ENCODE results near the gene MITD1.
A peak's percentile ranks its signal among the peaks of the same experiment; 100 is the strongest.
"Not testable (repeated sequence)": the region's sequence is repeated elsewhere in the genome, so short reads cannot be mapped to it uniquely, and the experiment has no call there.

MITD1 gene

GRCh38 chr2:99180755-99181623 lies at the start of gene MITD1, which contains the start of gene MRPL30:
MITD1 (minus strand) TSS chr2:99181058; CDS start chr2:99180981, 77 bp downstream.
MRPL30 (plus strand) TSS chr2:99181184; CDS start chr2:99186204, 5,020 bp downstream.
- peak; percentile 94 for DNase-seq

DNA sequence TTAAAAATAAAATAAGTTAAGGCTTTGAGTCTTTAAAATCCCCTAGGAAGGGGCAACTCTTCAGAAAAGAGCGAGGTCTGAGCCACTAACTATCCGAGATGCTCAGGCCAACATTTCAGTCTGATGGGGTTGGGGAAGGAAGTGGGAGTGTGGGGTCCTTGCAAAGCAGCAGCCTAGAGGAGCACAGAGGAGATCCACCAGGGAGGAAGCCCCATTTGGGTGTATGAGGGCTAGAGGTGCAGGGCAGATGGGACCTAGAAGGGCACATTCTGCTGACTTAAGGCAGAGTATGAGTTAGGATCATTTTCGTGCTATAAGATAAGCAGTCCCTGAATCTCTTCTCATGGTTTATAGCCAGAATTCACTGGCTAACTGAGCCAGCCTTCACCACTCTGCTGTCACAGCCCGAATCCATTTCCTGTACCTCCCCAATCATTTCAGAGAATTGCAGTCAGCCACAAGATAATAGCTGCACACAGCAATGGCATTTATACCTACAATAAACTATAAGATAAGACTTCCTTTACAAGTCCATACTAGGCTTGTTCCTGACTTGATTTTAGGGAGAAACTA lies 37.2 kb upstream of the MITD1 start:
- no peak for DNase-seq

DNA sequence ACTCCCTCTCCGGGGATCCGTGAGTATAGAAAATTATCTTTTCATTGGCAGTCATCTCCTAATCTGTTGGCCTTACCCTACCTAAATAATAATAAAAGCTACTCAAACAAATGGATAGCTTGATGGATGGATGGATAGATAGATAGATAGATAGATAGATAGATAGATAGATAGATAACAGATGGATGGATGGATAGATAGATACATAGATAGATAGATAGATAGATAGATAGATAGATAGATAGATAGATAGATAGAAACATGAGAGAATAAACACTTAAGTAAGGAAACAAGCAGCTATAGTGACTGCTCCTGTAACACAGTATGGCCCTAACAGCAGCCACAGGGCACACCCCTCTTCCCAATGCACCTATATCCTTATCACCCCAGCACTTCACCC lies 35.2 kb upstream of the MITD1 start:
- DNase-seq = no peak

GRCh38 chr2:99205491-99205890 lies 24.6 kb upstream of the MITD1 start:
- DNase-seq = no peak

DNA sequence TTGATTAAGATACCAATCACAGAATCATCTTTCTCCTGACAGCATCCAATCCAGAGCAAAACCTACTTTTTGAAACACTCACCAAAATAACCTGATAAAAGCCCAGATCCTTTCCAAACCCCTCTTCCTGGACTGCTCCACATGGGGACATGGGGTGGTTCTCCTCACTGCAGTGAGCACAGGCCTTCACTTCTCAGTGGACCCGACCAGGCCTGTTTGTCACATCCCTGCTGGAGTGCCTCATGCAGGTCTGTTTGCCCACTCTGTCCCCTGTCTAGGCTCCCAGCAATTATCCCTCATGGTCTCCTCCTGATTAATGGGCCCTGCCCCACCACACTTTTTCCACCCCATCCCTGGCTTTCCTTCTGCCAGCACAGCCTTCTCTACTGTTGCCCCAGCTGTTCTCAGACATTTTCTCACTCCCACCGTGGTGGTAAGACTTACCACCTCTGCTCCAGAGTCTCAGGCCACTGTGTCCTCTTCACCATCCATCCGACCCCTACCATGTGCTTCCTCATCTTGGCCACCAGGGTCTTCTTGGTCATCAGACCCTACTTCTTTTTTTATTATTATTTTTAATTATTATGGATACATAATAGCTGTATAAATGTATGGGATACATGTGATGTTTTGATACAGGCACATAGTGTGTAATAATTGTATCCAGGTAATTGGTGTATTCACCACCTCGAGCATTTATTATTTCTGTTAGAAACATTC lies 21.3 kb upstream of the MITD1 start:
- DNase-seq = no peak

DNA sequence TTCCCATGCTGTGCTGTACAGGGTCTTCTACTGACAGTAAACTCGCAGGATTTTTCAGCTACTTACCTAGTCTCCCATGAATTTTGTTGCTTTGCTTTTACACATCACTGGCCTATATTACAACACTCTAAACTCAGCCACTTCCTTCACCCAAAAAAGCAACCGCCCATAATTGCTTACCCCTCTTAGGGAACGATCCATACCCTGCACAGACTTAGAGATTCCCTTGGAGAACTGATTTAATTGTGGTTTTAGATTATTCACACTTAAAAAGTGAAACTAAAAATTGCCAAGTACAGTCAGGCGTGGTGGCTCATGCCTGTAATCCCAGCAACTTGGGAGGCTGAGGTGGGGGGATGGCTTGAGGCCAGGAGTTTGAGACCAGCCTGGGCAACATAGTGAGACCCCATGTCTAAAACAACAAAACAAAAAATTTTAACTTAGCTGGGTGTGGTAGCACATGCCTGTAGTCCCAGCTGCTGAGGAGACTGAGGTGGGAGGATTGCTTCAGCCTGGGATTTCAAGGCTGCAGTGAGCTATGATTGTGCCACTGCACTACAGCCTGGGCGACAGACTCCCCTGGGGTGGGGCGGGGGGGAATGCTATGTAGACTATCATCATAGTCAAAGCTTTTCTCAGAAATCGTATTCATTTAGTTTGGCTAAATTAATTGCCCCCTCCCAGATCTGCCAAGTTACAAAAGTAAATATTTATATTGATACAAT lies 19.4 kb upstream of the MITD1 start:
- no peak for DNase-seq

DNA sequence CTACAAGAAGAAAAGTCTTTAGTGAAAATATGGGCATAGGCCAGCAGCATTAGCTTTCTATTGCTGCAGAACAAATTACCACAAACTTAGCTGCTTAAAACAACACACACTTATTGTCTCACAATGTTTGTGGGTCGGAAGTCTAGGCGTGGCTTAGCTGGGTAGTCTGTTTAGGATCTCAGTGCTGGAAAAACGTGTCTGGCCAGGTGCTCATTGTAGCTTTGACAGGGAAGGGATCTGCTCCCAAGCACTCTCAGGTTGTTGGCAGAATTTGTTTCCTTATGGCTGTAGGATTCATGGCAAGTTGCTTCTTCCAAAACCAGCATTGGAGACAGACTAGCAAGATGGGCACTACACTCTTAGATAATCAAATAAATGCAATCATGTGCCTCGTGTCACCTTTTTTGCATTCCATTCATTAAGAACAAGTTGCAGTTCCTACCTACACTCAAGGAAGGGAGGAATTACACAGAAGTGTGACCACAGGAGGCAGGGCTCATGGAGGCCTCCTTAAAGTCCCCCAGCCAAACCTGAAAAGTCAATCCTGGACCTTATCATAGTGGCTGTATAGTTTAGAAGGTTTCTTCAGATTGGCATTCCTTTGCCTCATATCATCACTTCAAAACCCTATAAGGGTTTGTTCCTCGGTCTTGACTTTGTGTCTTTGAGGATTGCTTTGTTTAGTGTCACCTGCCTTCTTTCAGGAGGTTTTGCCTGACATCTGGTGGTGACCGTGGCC lies 17.4 kb upstream of the MITD1 start:
- no peak for DNase-seq

DNA sequence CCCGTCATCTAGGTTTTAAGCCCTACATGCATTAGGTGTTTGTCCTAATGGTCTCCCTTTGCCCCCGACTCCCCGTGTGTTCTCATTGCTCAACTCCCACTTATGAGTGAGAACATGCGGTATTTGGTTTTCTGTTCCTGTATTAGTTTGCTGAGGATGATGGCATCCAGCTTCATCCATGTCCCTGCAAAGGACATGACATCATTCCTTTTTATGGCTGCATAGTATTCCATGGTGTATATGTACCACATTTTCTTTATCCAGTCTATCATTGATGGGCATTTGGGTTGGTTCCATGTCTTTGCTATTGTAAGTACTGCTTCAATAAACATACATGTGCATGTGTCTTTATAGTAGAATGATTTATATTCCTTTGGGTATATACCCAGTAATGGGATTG lies 11.5 kb upstream of the MITD1 start:
- not testable (repeated sequence) for DNase-seq

DNA sequence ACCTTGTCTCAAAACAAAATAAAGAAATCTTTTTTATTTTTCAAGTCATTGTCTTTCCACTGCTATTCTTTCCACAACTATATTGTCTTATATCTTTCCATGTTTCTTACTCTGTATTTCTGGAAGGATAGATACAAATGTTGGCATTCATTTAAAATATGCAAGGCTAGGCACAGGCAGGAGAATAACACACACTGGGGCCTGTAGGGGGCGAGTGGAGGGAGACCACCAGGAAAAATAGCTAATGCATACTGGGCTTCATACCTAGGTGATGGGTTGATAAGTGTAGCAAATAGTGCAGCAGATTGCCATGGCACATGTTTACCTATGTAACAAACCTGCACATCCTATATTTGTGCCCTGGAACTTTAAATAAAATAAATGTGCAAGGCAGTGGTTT lies 9.7 kb upstream of the MITD1 start:
- no peak for DNase-seq

DNA sequence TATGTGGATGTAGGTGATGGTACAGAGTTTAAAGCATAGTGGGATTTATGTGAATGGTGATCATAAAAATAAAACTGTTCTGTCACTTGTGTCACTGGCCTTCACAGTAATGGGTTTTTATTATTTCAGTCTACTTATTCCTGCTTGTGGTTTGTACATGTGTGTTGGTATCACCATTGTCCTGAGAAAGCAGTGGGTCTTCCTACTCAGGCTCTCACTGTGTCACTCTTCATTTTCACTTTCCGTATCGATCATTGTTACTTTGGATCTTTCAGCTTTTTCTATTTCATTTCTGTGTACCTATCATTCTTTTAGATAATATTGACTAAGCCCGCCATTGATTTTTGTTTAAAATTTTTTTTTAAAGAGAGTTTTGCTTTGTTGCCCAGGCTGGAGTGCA lies 7.5 kb upstream of the MITD1 start:
- DNase-seq = no peak

DNA sequence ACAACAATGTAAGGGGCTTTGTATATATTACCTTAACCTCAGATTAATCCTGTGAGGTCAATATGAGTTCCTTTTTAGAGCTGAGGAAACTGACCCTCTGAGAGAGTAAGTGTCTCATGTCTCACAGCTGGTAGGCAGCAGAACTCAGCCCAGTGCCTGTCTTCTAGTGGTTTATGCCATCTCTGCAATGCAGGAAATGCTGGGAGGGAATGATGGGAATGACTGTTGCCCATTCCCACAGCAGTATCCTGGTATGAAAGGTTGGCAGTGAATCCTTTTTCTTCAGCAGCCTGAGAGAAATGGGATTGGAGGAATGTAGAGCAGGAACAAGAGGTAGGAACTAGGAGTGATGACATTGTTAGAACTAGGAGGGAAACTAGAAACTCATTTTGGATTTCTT lies 6.2 kb upstream of the MITD1 start:
- DNase-seq = no peak

DNA sequence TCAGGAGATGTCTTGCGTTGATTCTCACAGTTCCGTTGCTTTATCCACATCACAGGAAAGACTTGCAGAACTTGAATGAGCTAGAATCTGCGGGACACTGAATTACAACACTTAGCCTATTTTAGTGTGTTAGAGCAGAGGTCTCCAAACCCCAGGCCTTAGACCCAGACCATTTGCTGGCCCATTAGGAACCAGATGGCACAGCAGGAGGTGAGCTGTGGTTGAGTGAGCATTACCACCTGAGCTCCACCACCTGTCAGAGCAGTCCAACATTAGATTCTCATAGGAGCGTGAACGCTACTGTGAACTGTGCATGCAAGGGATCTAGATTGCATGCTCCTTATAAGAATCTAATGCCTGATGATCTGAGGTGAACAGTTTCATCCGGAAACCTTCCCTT lies 4.0 kb upstream of the MITD1 start:
- DNase-seq = no peak

- no peak for DNase-seq
These were observed 2.2 kb upstream of the MITD1 start for GRCh38 chr2:99183025-99183424.

- no peak for DNase-seq
These were observed 754 bp upstream of the MITD1 start for GRCh38 chr2:99181624-99182000.

DNA sequence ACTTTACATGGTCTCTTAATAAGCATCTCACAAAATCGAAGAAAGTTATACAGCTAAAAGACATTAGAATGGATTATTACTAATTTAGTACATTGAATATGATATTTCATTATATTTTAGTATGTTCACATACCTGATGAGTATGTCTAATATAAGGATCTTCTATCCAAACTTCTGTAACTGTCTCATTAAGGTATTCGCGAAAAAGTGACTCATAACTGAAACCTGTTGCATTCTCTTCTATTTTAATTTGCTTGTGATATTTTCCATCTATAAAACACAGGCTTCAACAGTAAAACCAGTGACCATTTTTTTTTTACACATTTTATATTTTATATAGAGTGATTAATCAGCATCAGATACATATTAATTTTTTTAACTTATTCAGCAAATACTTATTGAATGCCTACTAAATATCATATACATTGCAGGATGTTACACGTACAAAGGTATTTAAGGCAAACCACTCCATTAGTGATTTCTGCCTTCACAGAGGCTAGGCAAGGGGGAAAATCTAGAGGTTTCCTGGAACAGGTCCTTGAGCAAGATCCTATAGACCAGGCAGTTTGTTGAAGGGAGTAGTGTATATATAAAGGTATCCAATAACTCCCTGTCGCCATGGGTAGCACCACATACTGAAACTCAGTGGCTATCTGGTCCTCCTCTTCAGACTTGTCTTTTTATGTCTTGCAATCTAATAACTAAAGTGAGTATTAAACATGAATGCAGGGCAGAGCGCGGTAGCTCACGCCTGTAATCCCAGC lies 9.3 kb downstream of the MITD1 start:
- DNase-seq = no peak

- no peak for DNase-seq
These were observed 11.3 kb downstream of the MITD1 start for GRCh38 chr2:99169534-99169933.

DNA sequence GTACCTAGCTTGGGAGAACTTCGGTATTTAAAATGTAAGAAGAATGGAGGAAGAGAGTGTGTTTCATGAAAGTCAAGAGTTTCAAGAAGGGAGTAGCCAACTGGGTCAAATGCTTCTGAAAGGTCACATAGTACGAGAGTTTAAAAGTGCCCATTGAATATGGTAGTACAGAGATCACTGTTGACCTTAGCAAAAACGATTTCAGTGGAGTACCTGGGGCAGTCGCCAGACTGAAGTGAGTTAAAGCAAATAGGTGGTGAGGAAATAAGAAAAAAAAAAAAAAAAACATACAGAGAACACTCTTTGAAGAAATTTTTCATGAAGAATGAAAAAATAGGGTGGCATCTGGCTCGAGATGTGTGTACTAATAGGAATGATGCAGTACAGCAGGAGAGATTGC lies 14.6 kb downstream of the MITD1 start:
- DNase-seq = no peak

DNA sequence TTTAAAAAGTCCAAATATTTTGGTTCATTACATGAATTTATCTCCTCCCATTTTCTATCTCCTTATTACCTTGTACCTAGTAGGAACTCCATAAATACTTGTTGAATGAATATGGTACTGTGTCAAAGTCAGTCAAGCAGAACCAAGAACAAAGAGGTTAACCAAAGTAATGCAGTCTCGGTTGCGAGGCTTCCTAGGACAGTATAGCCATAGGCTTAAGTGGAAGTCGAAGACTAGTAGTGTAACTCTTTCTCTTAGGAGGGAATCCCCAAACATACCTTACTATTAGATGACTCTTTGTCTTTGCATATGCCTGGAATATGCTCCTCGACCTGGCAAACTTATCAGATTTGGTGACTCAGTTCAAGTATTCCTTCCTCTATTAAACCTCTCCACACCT lies 21.3 kb downstream of the MITD1 start:
- DNase-seq = no peak

- no peak for DNase-seq
These were observed 22.3 kb downstream of the MITD1 start for GRCh38 chr2:99158599-99158998.

GRCh38 chr2:99156891-99157290 lies 24.0 kb downstream of the MITD1 start:
- DNase-seq = no peak

- peak; percentile 91 for DNase-seq
These were observed 26.0 kb downstream of the MITD1 start, which contains the start of the genes LIPT1 and TSGA10 for GRCh38 chr2:99154643-99155536. LIPT1 (plus strand) TSS chr2:99154967; CDS start chr2:99161958, 6,991 bp downstream. TSGA10 (minus strand) TSS chr2:99154942; CDS start chr2:99109439, 45,503 bp downstream.
